SK-N-MC (cell line): ENCODE measurements around the gene RPP14.
A peak's percentile ranks its signal among the peaks of the same experiment; 100 is the strongest.

Experiments
- DNase-seq: peaks from one replicate; pipeline ENCODE4 v3.0.0-alpha.2; 2011; ENCODE audit warnings: low read depth, low spot score
- H3K27ac ChIP-seq: fragments of 200-600 bp; sonication (generic); 2 replicates; pipeline ENCODE4 v1.5.1; 2016; ENCODE audit warnings: mixed run types
- H3K36me3 ChIP-seq: fragments of 200-600 bp; sonication (generic); 2 replicates; pipeline ENCODE4 v1.6.1; 2017; ENCODE audit warnings: antibody characterized with exemption, low read length, mixed read lengths; ENCODE audit not compliant: insufficient read depth
- H3K4me3 ChIP-seq: fragments of 200-600 bp; sonication (generic); 2 replicates; pipeline ENCODE4 v1.5.1; 2016
- H3K9ac ChIP-seq: fragments of 200-600 bp; sonication (generic); 2 replicates; pipeline ENCODE4 v1.8.0; 2017; ENCODE audit warnings: mixed run types, mixed read lengths; ENCODE audit not compliant: insufficient read length
- H3K9me3 ChIP-seq: fragments of 200-600 bp; sonication (generic); 2 replicates; pipeline ENCODE4 v1.6.1; 2017; ENCODE audit warnings: low read depth, mild to moderate bottlenecking, antibody characterized with exemption, low read length, moderate library complexity, mixed read lengths
- EZH2 ChIP-seq: fragments of 200-600 bp; sonication (generic); IDR thresholded peaks from one replicate; pipeline ENCODE4 v1.6.1; 2017; ENCODE audit warnings: antibody characterized with exemption
- FOXP2 ChIP-seq: optimal IDR thresholded peaks from 2 replicates; pipeline ENCODE3; 2011; ENCODE audit warnings: mild to moderate bottlenecking, moderate library complexity; ENCODE audit not compliant: insufficient read depth; ENCODE audit errors: extremely low read length, control extremely low read depth
- POLR2AphosphoS5 ChIP-seq: IDR thresholded peaks from 2 replicates; pipeline ENCODE4 v1.6.1; 2012; ENCODE audit warnings: mild to moderate bottlenecking, low read depth, low read length, borderline replicate concordance

Gene RPP14

GRCh38 chr3:58355179-58355578, 49.1 kb downstream of the RPP14 start:
- Histone ChIP-seq H3K27ac (no peak overlapping the region), H3K9ac (no peak overlapping the region), H3K9me3 (no peaks in the 10 kb centered on the region), H3K4me3 (no peak overlapping the region), H3K36me3 (no peaks in the 10 kb centered on the region)
- no peak for DNase-seq
- TF ChIP-seq POLR2AphosphoS5, result no peak
- no peak for TF ChIP-seq EZH2
- no peak for TF ChIP-seq FOXP2

DNA sequence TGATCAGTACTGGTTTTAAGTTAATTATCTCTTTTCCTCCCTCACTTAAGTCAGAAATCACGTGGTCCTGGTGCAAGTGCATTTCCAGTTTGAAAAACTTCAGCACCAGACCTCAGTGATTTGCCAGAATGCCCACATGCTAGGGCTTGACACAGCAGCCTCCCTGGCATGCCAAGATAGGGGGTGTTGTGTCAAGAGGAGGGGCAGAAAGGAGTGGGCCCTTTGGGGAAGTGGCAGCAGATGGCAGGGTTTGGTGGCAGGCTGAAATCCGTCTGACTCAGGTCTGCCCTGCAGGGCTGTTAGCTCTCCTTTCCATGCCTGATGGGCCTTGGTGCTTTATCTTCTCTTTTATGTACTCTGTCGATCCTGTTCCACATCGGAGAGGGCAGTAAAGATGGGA, 50.0 kb downstream of the RPP14 start:
- no peak for DNase-seq
- TF ChIP-seq POLR2AphosphoS5 (no peak), EZH2 (no peak), FOXP2 (no peak)
- no peak overlapping the region for H3K9ac ChIP-seq
- H3K4me3 ChIP-seq, result no peak overlapping the region
- H3K9me3 ChIP-seq, result no peaks in the 10 kb centered on the region
- H3K36me3 ChIP-seq, result no peaks in the 10 kb centered on the region
- no peak overlapping the region for H3K27ac ChIP-seq

GRCh38 chr3:58357402-58357801, 51.4 kb downstream of the RPP14 start:
- TF ChIP-seq EZH2 (no peak), POLR2AphosphoS5 (no peak), FOXP2 (no peak)
- no peak overlapping the region for H3K9ac ChIP-seq
- no peak overlapping the region for H3K4me3 ChIP-seq
- no peaks in the 10 kb centered on the region for H3K36me3 ChIP-seq
- no peaks in the 10 kb centered on the region for H3K9me3 ChIP-seq
- no peak overlapping the region for H3K27ac ChIP-seq
- DNase-seq, result no peak

- H3K9me3 ChIP-seq, result no peaks in the 10 kb centered on the region
- DNase-seq, result no peak
- no peak overlapping the region for H3K27ac ChIP-seq
- TF ChIP-seq EZH2, result no peak
- TF ChIP-seq FOXP2, result no peak
- TF ChIP-seq POLR2AphosphoS5, result no peak
- no peak overlapping the region for H3K4me3 ChIP-seq
- H3K9ac ChIP-seq, result no peak overlapping the region
- no peaks in the 10 kb centered on the region for H3K36me3 ChIP-seq
Observed at GRCh38 chr3:58358092-58358491, 52.0 kb downstream of the RPP14 start.

DNA sequence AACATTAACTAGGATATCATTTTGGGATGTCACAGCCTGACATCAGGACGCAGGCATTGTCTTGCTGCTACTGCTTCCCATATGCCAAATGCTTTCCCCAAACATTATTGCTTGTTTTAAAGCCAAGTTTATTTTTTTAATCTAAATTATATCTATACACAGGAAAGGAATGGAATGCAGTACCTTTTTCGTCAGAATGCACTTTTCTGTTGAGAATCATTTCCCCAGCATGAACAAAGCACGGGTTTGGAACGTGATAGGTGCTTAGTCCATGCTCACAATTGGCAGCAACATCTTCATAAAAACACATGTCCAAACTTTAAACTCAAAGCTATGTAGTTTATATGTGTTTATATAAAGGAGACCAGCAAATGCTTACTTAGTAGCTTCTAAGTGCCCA, 52.8 kb downstream of the RPP14 start:
- Histone ChIP-seq H3K9me3 (no peaks in the 10 kb centered on the region), H3K36me3 (no peaks in the 10 kb centered on the region), H3K27ac (no peak overlapping the region), H3K4me3 (no peak overlapping the region), H3K9ac (no peak overlapping the region)
- TF ChIP-seq FOXP2, result no peak
- TF ChIP-seq EZH2, result no peak
- no peak for TF ChIP-seq POLR2AphosphoS5
- DNase-seq, result no peak

GRCh38 chr3:58359621-58360020, 53.6 kb downstream of the RPP14 start:
- Histone ChIP-seq H3K27ac (no peak overlapping the region), H3K36me3 (no peaks in the 10 kb centered on the region), H3K4me3 (no peak overlapping the region), H3K9me3 (no peaks in the 10 kb centered on the region), H3K9ac (no peak overlapping the region)
- DNase-seq, result no peak
- TF ChIP-seq FOXP2 (no peak), POLR2AphosphoS5 (no peak), EZH2 (no peak)

DNA sequence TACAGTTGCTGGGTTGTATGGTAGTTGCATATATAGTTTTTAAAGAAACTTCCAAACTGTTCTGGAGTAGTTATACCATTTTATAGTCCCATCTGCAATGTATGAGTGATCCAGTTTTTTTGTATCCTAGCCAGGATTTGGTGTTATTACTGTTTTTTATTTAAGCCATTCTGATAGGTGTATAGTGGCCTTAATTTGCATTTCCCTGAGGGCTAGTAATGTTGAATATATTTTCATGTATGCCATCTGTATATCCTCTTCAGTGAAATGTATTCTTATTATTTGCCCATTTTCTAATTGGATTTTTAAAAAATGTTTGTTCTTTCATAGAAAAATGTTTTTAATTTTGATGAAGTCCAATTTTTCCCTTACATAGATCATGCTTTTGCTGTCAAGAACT, 55.8 kb downstream of the RPP14 start:
- DNase-seq, result peak; percentile 34
- Histone ChIP-seq H3K9ac (no peak overlapping the region), H3K36me3 (no peaks in the 10 kb centered on the region), H3K9me3 (no peaks in the 10 kb centered on the region), H3K27ac (no peak overlapping the region), H3K4me3 (no peak overlapping the region)
- no peak for TF ChIP-seq POLR2AphosphoS5
- TF ChIP-seq FOXP2, result no peak
- TF ChIP-seq EZH2, result no peak

DNA sequence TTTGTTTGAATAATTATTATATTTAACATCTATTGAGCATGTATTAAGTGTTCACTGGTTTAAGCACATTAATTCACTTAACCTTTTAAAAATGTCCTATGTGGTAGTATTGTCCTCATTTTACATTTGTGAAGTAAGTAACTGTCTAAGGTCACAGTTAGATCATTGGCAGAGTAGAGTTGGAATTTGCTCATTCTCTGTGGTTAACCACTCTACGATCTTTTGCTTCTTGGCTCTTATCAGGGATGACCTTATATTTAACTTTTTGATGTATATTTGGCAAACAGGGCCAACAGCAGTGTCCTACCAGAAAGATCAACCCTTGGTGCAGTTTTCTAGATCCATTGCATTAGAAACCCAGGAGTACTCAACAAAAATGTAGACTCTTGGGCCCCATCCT, 60.7 kb downstream of the RPP14 start:
- TF ChIP-seq POLR2AphosphoS5, result no peak
- TF ChIP-seq EZH2, result no peak
- no peak for TF ChIP-seq FOXP2
- no peak overlapping the region for H3K27ac ChIP-seq
- no peak overlapping the region for H3K4me3 ChIP-seq
- no peak overlapping the region for H3K9ac ChIP-seq
- DNase-seq, result no peak
- H3K9me3 ChIP-seq, result no peaks in the 10 kb centered on the region
- H3K36me3 ChIP-seq, result no peaks in the 10 kb centered on the region

DNA sequence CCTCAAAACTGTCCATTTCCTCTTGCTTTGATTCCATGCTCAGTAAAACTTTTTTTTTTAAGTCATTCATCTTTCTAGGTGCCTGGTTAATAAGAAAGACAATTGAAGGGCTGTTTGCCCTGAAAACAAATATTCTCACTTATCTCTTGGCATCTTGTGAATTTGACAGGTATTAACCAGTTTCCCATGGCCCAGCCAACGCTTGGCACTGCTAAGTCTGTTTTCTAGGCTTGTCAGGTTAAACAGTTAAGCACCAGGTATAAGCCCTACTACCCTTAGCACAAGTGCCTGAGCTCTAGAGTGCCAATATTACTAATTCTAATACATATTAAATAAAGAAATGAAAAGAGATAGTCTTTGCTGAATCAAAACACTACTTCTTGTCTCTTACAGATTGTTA, 63.0 kb downstream of the RPP14 start:
- Histone ChIP-seq H3K36me3 (no peaks in the 10 kb centered on the region), H3K4me3 (no peak overlapping the region), H3K27ac (no peak overlapping the region), H3K9me3 (no peaks in the 10 kb centered on the region), H3K9ac (no peak overlapping the region)
- DNase-seq, result no peak
- TF ChIP-seq POLR2AphosphoS5 (no peak), EZH2 (no peak), FOXP2 (no peak)
